ENCODE data around the gene ACP5. TPM values are rescaled to one million over a fixed set of nuclear protein-coding genes. Genes with fewer than 3 reads are reported as not detected.

ACP5 gene
- total RNA-seq, 6 experiments from 2014 or later: 1.5 to 2.8 (median 2.3) TPM

- peaks cover 11% of the 10 kb centered on the region for H3K4me1 Mint-ChIP-seq (ENCODE audit: low read depth)
- H3K4me3 Mint-ChIP-seq: no peak overlapping the region
- DNase-seq: no peak
- no peaks in the 10 kb centered on the region for H3K36me3 Mint-ChIP-seq (ENCODE audit: low read depth)
- TF ChIP-seq CTCF (IDR thresholded peaks at IDR 0.05): no peak
- no peaks in the 10 kb centered on the region for H3K9me3 Mint-ChIP-seq
- H3K27me3 Mint-ChIP-seq (ENCODE audit: insufficient read depth): no peaks in the 10 kb centered on the region; the same call in 1 of the 2 replicates
- H3K27ac Mint-ChIP-seq: no peak overlapping the region
Measured at GRCh38 chr19:11547929-11548700, 29.3 kb downstream of the ACP5 start.

- no peak for DNase-seq
Measured at GRCh38 chr19:11541238-11541637, 36.2 kb downstream of the ACP5 start.

GRCh38 chr19:11540645-11541044 is 36.8 kb downstream of the ACP5 start:
- Mint-ChIP-seq H3K4me3 (no peak overlapping the region), H3K4me1 (ENCODE audit: low read depth) (peaks cover 26% of the 10 kb centered on the region), H3K27ac (no peak overlapping the region), H3K27me3 (ENCODE audit: insufficient read depth) (no peaks in the 10 kb centered on the region; the same call in none of the 2 replicates), H3K36me3 (ENCODE audit: low read depth) (no peaks in the 10 kb centered on the region), H3K9me3 (no peaks in the 10 kb centered on the region)
- DNase-seq: no peak
- TF ChIP-seq CTCF (IDR thresholded peaks at IDR 0.05): no peak

More at GRCh38 chr19:11541238-11541637, 36.2 kb downstream of the ACP5 start:
- Mint-ChIP-seq H3K4me1 (ENCODE audit: low read depth) (peaks cover 29% of the 10 kb centered on the region), H3K27me3 (ENCODE audit: insufficient read depth) (no peaks in the 10 kb centered on the region; the same call in none of the 2 replicates), H3K9me3 (no peaks in the 10 kb centered on the region), H3K36me3 (ENCODE audit: low read depth) (no peaks in the 10 kb centered on the region), H3K4me3 (no peak overlapping the region), H3K27ac (no peak overlapping the region)
- no peak for TF ChIP-seq CTCF (IDR thresholded peaks at IDR 0.05)

- Mint-ChIP-seq H3K36me3 (ENCODE audit: low read depth) (no peaks in the 10 kb centered on the region), H3K27ac (no peak overlapping the region), H3K9me3 (no peaks in the 10 kb centered on the region), H3K4me3 (peak overlapping the region; percentile 43; the same call in 1 of the 2 replicates), H3K4me1 (ENCODE audit: low read depth) (peaks cover 30% of the 10 kb centered on the region), H3K27me3 (ENCODE audit: insufficient read depth) (no peaks in the 10 kb centered on the region; the same call in 1 of the 2 replicates)
- TF ChIP-seq CTCF (IDR thresholded peaks at IDR 0.05): no peak
- DNase-seq: no peak
Measured at GRCh38 chr19:11539495-11540365, 37.7 kb downstream of the ACP5 start.

GRCh38 chr19:11538232-11539036 is 39.0 kb downstream of the ACP5 start, which contains the start of gene CNN1:
CNN1 (plus strand) TSS chr19:11538851; CDS start chr19:11538928, 77 bp downstream.
- DNase-seq: no peak
- peak within 1 kb of the TSS; percentile 43; the same call in 1 of the 2 replicates for H3K4me3 Mint-ChIP-seq
- no peaks in the 10 kb centered on the region; the same call in 1 of the 2 replicates for H3K27me3 Mint-ChIP-seq (ENCODE audit: insufficient read depth)
- H3K27ac Mint-ChIP-seq: peak within 1 kb of the TSS; percentile 25; the same call in 1 of the 2 replicates
- H3K36me3 Mint-ChIP-seq (ENCODE audit: low read depth): no peaks in the 10 kb centered on the region
- H3K9me3 Mint-ChIP-seq: no peaks in the 10 kb centered on the region
- peaks cover 40% of the 10 kb centered on the region for H3K4me1 Mint-ChIP-seq (ENCODE audit: low read depth)
- no peak for TF ChIP-seq CTCF (IDR thresholded peaks at IDR 0.05)

Measured in HFFc6 (cell line).